K562 (cell line): ENCODE measurements around the gene CABP4. TPM values are rescaled to one million over a fixed set of nuclear protein-coding genes. Genes with fewer than 3 reads are reported as not detected.
A peak's percentile ranks its signal among the peaks of the same experiment; 100 is the strongest.

Experiments used
- CSDE1 ChIP-seq, 2 experiments: fragments of 450-650 bp; IDR thresholded peaks; 2 replicates each; pipeline ENCODE4 v1.6.1; 2016; ENCODE audit warnings: mild to moderate bottlenecking in 1 of 2
- DMBX1 ChIP-seq: fragments of 250-450 bp; sonication (Bioruptor Pico); IDR thresholded peaks from 2 replicates; pipeline ENCODE4 v1.8.0; 2022; ENCODE audit warnings: inconsistent platforms, mild to moderate bottlenecking, moderate library complexity, borderline replicate concordance
- EHMT2 ChIP-seq: fragments of 450-650 bp; IDR thresholded peaks from 2 replicates; pipeline ENCODE4 v1.6.1; 2018; ENCODE audit warnings: antibody characterized with exemption
- ETV1 ChIP-seq: fragments of 450-650 bp; conservative IDR thresholded peaks from 2 replicates; pipeline ENCODE4 v1.6.1; 2016; ENCODE audit warnings: missing genetic modification characterization, control low read depth, low read depth, missing compliant biosample characterization
- GABPB1 ChIP-seq: sonication (generic); formaldehyde crosslinking; IDR thresholded peaks from 2 replicates; pipeline ENCODE4 v1.8.0; 2022; ENCODE audit warnings: mild to moderate bottlenecking, missing genetic modification reagents
- KDM2B ChIP-seq: fragments of 250-450 bp; sonication (Bioruptor Pico); IDR thresholded peaks from 2 replicates; pipeline ENCODE4 v1.8.0; 2021; ENCODE audit warnings: mild to moderate bottlenecking, moderate library complexity
- KLF6 ChIP-seq: fragments of 250-450 bp; sonication (Bioruptor Pico); IDR thresholded peaks from 2 replicates; pipeline ENCODE4 v1.4.0; 2020; ENCODE audit warnings: mild to moderate bottlenecking, moderate library complexity, borderline replicate concordance
- MTA2 ChIP-seq: fragments of 450-650 bp; IDR thresholded peaks from 2 replicates; pipeline ENCODE4 v1.6.1; 2016; ENCODE audit warnings: low read depth
- PML ChIP-seq: IDR thresholded peaks from 2 replicates; pipeline ENCODE4 v1.6.1; 2012; ENCODE audit warnings: low read length, inconsistent platforms
- RBBP5 ChIP-seq: fragments of 200-600 bp; sonication (generic); IDR thresholded peaks from 2 replicates; pipeline ENCODE4 v1.6.1; 2012; ENCODE audit warnings: borderline replicate concordance, mild to moderate bottlenecking, low read length, control low read depth, inconsistent platforms; ENCODE audit not compliant: insufficient read depth, poor library complexity, severe bottlenecking
- SLC30A9 ChIP-seq: fragments of 250-450 bp; sonication (Bioruptor Pico); IDR thresholded peaks from 2 replicates; pipeline ENCODE4 v1.8.0; 2022; ENCODE audit warnings: mild to moderate bottlenecking, moderate library complexity
- TAL1 ChIP-seq: fragments of 450-650 bp; IDR thresholded peaks from 2 replicates; pipeline ENCODE4 v1.6.1; 2016; ENCODE audit warnings: mild to moderate bottlenecking
- TBP ChIP-seq: optimal IDR thresholded peaks from 2 replicates; pipeline ENCODE3; 2011; ENCODE audit warnings: low read depth, low read length, improper control_type of control experiment
- polyA plus RNA-seq, 8 experiments: library from polyadenylated mRNA; depleted of rRNA in 4 of 8; stranded (reverse) in 5 of 8; unstranded in 3 of 8; fragments of >200 nt; fragmentation: Nextera tagmentation in 2 of 8; fragmentation: Illumina TruSeq in 1 of 8; extraction: Ambion mirVana in 2 of 8; extraction: Trizol in 1 of 8; gene quantifications; 2 replicates each; pipeline versions ENCODE4 v1.2.1 to v1.2.3, GENCODE V29; 2011 to 2014; ENCODE audit warnings: inconsistent platforms in 1 of 8, missing spikeins in 1 of 8
- total RNA-seq, 7 experiments: library from RNA; depleted of rRNA in 6 of 7; stranded (reverse); fragments of >200 nt in 6 of 7; fragmentation: Illumina TruSeq in 2 of 7; extraction: Trizol in 2 of 7; gene quantifications; 2 replicates each; pipeline versions ENCODE4 v1.2.1 to v1.2.3, GENCODE V29; 2011 to 2021; ENCODE audit warnings: low replicate concordance in 1 of 7
- TF ChIP-seq, protein P1 (sequence below): sonication (generic); formaldehyde crosslinking; IDR thresholded peaks from 2 replicates; pipeline ENCODE4 v1.8.1; 2023; ENCODE audit warnings: missing genetic modification reagents, mild to moderate bottlenecking, borderline replicate concordance
- TF ChIP-seq, protein P2 (sequence below): fragments of 450-650 bp; IDR thresholded peaks from 2 replicates; pipeline ENCODE4 v1.6.1; 2016; ENCODE audit warnings: low read depth, mild to moderate bottlenecking, moderate library complexity
- TF ChIP-seq, protein P3 (sequence below): fragments of 450-650 bp; IDR thresholded peaks from 2 replicates; pipeline ENCODE4 v1.6.1; 2016
- TF ChIP-seq, protein P4 (sequence below): IDR thresholded peaks from 2 replicates; pipeline ENCODE4 v1.6.1; 2016; ENCODE audit warnings: missing genetic modification characterization, missing compliant biosample characterization

The CABP4 gene
- total and polyA plus RNA-seq, 9 of the 15 experiments (the other 6 are each of a cell fraction or from before 2014, with no cell fraction given), result 0.11 TPM; not detected in 8

DNA sequence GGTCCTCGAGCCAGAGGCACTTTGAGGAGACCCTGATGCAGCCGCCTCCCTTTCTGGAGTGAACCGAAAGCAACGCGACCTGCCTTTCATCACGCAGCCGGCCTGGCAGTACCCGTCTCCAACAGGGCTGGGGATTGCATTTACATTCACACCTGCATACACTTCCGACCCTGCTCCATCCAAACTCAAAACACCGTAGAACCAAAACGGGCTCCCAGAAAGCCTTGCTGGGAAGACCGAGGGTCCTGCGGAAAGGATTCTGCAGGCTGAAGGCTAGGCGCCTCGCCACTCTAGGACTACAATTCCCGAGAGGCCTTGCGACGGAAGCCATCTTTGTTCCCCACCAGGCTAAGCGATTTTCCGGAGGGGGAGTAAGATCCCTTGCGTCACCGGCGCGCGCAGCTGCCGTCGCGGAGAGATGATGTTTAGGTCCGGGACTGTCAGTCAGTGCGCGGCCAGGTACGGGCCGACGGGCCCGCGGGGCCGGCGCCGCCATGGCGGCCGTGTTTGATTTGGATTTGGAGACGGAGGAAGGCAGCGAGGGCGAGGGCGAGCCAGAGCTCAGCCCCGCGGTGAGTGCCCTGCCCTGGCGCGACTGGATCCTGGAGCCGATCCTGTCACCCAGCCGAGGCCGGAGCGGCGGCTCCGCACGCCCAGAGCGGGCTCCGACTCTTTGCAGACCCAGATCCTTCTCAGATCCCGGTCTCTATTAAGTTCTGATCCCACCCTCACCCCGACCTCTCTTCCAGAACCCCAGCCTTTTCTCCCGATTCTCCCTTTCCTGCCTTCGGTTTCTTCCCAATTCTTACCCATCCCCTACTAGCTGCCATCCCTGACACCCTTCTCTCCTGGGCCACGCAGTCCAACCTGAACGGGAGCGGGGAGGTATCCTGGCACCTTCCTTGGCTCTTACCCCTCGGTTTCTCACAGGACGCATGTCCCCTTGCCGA, 26.8 kb upstream of the CABP4 start, which contains the start of gene RPS6KB2 (continued):
- TF ChIP-seq, protein P1, sequence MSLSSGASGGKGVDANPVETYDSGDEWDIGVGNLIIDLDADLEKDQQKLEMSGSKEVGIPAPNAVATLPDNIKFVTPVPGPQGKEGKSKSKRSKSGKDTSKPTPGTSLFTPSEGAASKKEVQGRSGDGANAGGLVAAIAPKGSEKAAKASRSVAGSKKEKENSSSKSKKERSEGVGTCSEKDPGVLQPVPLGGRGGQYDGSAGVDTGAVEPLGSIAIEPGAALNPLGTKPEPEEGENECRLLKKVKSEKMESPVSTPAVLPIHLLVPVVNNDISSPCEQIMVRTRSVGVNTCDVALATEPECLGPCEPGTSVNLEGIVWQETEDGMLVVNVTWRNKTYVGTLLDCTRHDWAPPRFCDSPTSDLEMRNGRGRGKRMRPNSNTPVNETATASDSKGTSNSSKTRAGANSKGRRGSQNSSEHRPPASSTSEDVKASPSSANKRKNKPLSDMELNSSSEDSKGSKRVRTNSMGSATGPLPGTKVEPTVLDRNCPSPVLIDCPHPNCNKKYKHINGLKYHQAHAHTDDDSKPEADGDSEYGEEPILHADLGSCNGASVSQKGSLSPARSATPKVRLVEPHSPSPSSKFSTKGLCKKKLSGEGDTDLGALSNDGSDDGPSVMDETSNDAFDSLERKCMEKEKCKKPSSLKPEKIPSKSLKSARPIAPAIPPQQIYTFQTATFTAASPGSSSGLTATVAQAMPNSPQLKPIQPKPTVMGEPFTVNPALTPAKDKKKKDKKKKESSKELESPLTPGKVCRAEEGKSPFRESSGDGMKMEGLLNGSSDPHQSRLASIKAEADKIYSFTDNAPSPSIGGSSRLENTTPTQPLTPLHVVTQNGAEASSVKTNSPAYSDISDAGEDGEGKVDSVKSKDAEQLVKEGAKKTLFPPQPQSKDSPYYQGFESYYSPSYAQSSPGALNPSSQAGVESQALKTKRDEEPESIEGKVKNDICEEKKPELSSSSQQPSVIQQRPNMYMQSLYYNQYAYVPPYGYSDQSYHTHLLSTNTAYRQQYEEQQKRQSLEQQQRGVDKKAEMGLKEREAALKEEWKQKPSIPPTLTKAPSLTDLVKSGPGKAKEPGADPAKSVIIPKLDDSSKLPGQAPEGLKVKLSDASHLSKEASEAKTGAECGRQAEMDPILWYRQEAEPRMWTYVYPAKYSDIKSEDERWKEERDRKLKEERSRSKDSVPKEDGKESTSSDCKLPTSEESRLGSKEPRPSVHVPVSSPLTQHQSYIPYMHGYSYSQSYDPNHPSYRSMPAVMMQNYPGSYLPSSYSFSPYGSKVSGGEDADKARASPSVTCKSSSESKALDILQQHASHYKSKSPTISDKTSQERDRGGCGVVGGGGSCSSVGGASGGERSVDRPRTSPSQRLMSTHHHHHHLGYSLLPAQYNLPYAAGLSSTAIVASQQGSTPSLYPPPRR, result no peak
- 0 out of 2 replicates have a peak, but pooled peaks have one; percentile 48 for TF ChIP-seq DMBX1 (CRISPR knock-in tag)
- TF ChIP-seq, protein P2, sequence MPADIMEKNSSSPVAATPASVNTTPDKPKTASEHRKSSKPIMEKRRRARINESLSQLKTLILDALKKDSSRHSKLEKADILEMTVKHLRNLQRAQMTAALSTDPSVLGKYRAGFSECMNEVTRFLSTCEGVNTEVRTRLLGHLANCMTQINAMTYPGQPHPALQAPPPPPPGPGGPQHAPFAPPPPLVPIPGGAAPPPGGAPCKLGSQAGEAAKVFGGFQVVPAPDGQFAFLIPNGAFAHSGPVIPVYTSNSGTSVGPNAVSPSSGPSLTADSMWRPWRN, result no peak
- TF ChIP-seq CSDE1 (IDR thresholded peaks at IDR 0.05), result peak in 1 of 2 experiments; percentile 88; a peak in 1 of 4 replicates
- no peak for TF ChIP-seq KLF6 (CRISPR knock-in tag)
- TF ChIP-seq, protein P3, sequence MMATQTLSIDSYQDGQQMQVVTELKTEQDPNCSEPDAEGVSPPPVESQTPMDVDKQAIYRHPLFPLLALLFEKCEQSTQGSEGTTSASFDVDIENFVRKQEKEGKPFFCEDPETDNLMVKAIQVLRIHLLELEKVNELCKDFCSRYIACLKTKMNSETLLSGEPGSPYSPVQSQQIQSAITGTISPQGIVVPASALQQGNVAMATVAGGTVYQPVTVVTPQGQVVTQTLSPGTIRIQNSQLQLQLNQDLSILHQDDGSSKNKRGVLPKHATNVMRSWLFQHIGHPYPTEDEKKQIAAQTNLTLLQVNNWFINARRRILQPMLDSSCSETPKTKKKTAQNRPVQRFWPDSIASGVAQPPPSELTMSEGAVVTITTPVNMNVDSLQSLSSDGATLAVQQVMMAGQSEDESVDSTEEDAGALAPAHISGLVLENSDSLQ, result peak; percentile 97
- no peak for TF ChIP-seq MTA2
- TF ChIP-seq KDM2B (CRISPR knock-in tag), result peak; percentile 78; the same call in 1 of the 2 replicates
- TF ChIP-seq ETV1 (tag), result peak; percentile 77; the same call in 1 of the 2 replicates
- TF ChIP-seq GABPB1 (CRISPR knock-in tag), result peak; percentile 86
- peak; percentile 94 for TF ChIP-seq RBBP5
- no peak for TF ChIP-seq TAL1
- TF ChIP-seq EHMT2, result no peak
- TF ChIP-seq SLC30A9, result no peak
- TF ChIP-seq TBP, result peak; percentile 69
- TF ChIP-seq, protein P4, sequence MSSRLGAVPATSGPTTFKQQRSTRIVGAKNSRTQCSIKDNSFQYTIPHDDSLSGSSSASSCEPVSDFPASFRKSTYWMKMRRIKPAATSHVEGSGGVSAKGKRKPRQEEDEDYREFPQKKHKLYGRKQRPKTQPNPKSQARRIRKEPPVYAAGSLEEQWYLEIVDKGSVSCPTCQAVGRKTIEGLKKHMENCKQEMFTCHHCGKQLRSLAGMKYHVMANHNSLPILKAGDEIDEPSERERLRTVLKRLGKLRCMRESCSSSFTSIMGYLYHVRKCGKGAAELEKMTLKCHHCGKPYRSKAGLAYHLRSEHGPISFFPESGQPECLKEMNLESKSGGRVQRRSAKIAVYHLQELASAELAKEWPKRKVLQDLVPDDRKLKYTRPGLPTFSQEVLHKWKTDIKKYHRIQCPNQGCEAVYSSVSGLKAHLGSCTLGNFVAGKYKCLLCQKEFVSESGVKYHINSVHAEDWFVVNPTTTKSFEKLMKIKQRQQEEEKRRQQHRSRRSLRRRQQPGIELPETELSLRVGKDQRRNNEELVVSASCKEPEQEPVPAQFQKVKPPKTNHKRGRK (tag), result no peak
- peak; percentile 83 for TF ChIP-seq PML
